NCI-H345 treated with DMSO at 0.1 percent for 48 hours (cell line): Measurements from ENCODE around the gene AKAP8.
"Not testable (repeated sequence)": the region's sequence is repeated elsewhere in the genome, so short reads cannot be mapped to it uniquely, and the experiment has no call there.

Source experiments
- DNase-seq: peaks from one replicate; lab custom pipeline; 2025; ENCODE audit not compliant: unreplicated experiment; lab: John Stamatoyannopoulos, UW

AKAP8 gene

GRCh38 chr19:15404097-15404779 is 24.7 kb upstream of the AKAP8 start:
- DNase-seq, result no peak

- DNase-seq, result no peak
These were observed 23.6 kb upstream of the AKAP8 start for GRCh38 chr19:15403151-15403531.

GRCh38 chr19:15402411-15403150 is 23.0 kb upstream of the AKAP8 start:
- DNase-seq, result no peak

GRCh38 chr19:15401397-15401710 is 21.8 kb upstream of the AKAP8 start:
- DNase-seq, result no peak

- no peak for DNase-seq
These were observed 21.2 kb upstream of the AKAP8 start for GRCh38 chr19:15400521-15401396.

- no peak for DNase-seq
These were observed 20.0 kb upstream of the AKAP8 start for GRCh38 chr19:15399635-15400034.

GRCh38 chr19:15399234-15399515 is 19.6 kb upstream of the AKAP8 start:
- DNase-seq, result no peak

GRCh38 chr19:15398501-15399233 is 19.1 kb upstream of the AKAP8 start:
- DNase-seq, result no peak

GRCh38 chr19:15397782-15398181 is 18.2 kb upstream of the AKAP8 start:
- DNase-seq, result no peak

GRCh38 chr19:15397236-15397635 is 17.6 kb upstream of the AKAP8 start:
- DNase-seq, result no peak

GRCh38 chr19:15396436-15396835 is 16.8 kb upstream of the AKAP8 start:
- no peak for DNase-seq

- not testable (repeated sequence) for DNase-seq
These were observed 15.7 kb upstream of the AKAP8 start for GRCh38 chr19:15395251-15395650.

- DNase-seq, result no peak
These were observed 14.8 kb upstream of the AKAP8 start for GRCh38 chr19:15394426-15394825.

- DNase-seq, result no peak
These were observed 14.4 kb upstream of the AKAP8 start for GRCh38 chr19:15393963-15394362.

GRCh38 chr19:15390814-15391213 is 11.2 kb upstream of the AKAP8 start:
- DNase-seq, result no peak

GRCh38 chr19:15381864-15382263 is 2.3 kb upstream of the AKAP8 start:
- no peak for DNase-seq

- no peak for DNase-seq
These were observed 1.8 kb upstream of the AKAP8 start for GRCh38 chr19:15381429-15381828.

GRCh38 chr19:15379999-15380647 is 536 bp upstream of the AKAP8 start:
- DNase-seq, result peak; percentile 25

GRCh38 chr19:15378534-15379082 is 979 bp downstream of the AKAP8 start:
- no peak for DNase-seq

- DNase-seq, result no peak
These were observed 4.7 kb downstream of the AKAP8 start for GRCh38 chr19:15374796-15375440.
